Measurements from ENCODE around the gene ACTMAP.

DNA sequence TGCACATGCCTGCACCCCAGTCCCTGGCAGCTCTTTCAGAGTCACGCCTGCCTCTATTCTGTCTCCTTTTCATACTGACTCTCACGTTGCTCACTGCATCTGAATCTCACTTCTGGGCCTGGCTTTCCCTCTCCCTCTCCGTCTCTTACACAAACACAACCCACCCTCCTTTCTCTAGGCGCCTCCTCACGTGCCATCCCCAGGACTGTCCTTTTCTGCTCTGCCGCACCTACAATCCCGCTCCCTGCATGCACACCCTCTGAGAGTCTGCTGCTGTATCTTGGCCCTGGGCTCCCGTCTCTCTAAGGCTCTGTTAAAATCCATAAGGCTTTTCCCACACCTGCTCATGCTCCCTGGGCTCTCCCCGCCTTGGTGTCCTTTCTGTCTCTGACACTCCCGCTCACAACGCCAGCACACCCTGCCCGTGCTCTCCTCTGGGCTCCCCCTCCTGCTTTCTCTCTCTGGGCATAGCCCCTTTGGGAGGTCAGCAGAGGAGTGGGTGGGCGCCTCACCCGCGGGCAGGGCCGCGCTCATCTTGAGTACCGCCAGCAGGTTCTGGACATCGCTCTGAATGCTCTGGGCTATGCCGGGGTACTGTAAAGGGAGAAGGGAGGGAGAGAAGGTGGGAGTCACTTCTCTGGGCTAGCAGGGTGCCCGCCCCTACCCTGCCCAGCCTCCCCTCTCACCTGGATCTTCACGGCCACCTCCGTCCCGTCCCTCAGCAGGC is 47.1 kb downstream of the ACTMAP start:
- TF ChIP-seq CTCF (conservative IDR thresholded peaks at IDR 0.05; ENCODE audit: low read length) (no peak), EZH2phosphoT487 (IDR thresholded peaks at IDR 0.05; ENCODE audit: borderline replicate concordance) (no peak)

Data from Loucy (cell line).